Parathyroid adenoma (tissue), 2 donors: ENCODE results near the gene HSPH1.

Source experiments
- H2AFZ ChIP-seq: fragments of 300-600 bp; sonication (generic); one replicate; pipeline ENCODE4 v1.7.0; 2017; ENCODE audit warnings: antibody characterized with exemption, mild to moderate bottlenecking
- H3K27ac ChIP-seq: fragments of 300-600 bp; sonication (generic); one replicate; pipeline ENCODE4 v1.7.0; 2017
- H3K27me3 ChIP-seq: fragments of 300-600 bp; sonication (generic); one replicate; pipeline ENCODE4 v1.7.0; 2017; ENCODE audit warnings: low read length; ENCODE audit not compliant: control insufficient read depth, insufficient read depth
- H3K36me3 ChIP-seq: fragments of 300-600 bp; sonication (generic); one replicate; pipeline ENCODE4 v1.7.0; 2017; ENCODE audit warnings: low read length; ENCODE audit not compliant: control insufficient read depth, insufficient read depth
- H3K4me1 ChIP-seq: fragments of 300-600 bp; sonication (generic); one replicate; pipeline ENCODE4 v1.7.0; 2017; ENCODE audit warnings: control low read depth
- H3K4me2 ChIP-seq: fragments of 300-600 bp; sonication (generic); one replicate; pipeline ENCODE4 v1.7.0; 2017; ENCODE audit warnings: low read length
- H3K4me3 ChIP-seq: fragments of 300-600 bp; sonication (generic); one replicate; pipeline ENCODE4 v1.7.0; 2017; ENCODE audit warnings: low read depth, low read length
- H3K79me2 ChIP-seq: fragments of 300-600 bp; sonication (generic); one replicate; pipeline ENCODE4 v1.7.0; 2017; ENCODE audit warnings: control low read depth
- H3K9ac ChIP-seq: fragments of 300-600 bp; sonication (generic); one replicate; pipeline ENCODE4 v1.7.0; 2017; ENCODE audit warnings: mild to moderate bottlenecking
- H3K9me3 ChIP-seq: fragments of 300-600 bp; sonication (generic); one replicate; pipeline ENCODE4 v1.7.0; 2017; ENCODE audit warnings: low read length; ENCODE audit not compliant: control insufficient read depth
- TF ChIP-seq, protein P1 (sequence below): fragments of 300-600 bp; sonication (generic); IDR thresholded peaks from one replicate; pipeline ENCODE4 v1.7.0; 2017; ENCODE audit warnings: antibody characterized with exemption, mild to moderate bottlenecking
- donor health status: primary hyperparathyroidism.

HSPH1 gene

GRCh38 chr13:31199849-31200636 lies 38.3 kb upstream of the HSPH1 start, which contains the start of gene B3GLCT:
Gene B3GLCT, plus strand, starts transcription at chr13:31199975. Its CDS starts 110 bp downstream, at chr13:31200085.
- Histone ChIP-seq H3K9ac (no peak within 1 kb of the TSS), H3K4me1 (no peaks in the 10 kb centered on the region), H3K27ac (peak within 1 kb of the TSS; percentile 77), H3K27me3 (no peaks in the 10 kb centered on the region), H3K4me3 (peak within 1 kb of the TSS; percentile 61), H3K4me2 (peak within 1 kb of the TSS; percentile 82), H3K9me3 (no peaks in the 10 kb centered on the region), H2AFZ (peak within 1 kb of the TSS; percentile 86), H3K79me2 (peaks cover 2% of the 10 kb centered on the region), H3K36me3 (no peaks in the 10 kb centered on the region)
- TF ChIP-seq, protein P1, sequence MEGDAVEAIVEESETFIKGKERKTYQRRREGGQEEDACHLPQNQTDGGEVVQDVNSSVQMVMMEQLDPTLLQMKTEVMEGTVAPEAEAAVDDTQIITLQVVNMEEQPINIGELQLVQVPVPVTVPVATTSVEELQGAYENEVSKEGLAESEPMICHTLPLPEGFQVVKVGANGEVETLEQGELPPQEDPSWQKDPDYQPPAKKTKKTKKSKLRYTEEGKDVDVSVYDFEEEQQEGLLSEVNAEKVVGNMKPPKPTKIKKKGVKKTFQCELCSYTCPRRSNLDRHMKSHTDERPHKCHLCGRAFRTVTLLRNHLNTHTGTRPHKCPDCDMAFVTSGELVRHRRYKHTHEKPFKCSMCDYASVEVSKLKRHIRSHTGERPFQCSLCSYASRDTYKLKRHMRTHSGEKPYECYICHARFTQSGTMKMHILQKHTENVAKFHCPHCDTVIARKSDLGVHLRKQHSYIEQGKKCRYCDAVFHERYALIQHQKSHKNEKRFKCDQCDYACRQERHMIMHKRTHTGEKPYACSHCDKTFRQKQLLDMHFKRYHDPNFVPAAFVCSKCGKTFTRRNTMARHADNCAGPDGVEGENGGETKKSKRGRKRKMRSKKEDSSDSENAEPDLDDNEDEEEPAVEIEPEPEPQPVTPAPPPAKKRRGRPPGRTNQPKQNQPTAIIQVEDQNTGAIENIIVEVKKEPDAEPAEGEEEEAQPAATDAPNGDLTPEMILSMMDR, result peak; percentile 63

GRCh38 chr13:31199527-31199848 lies 37.8 kb upstream of the HSPH1 start:
- Histone ChIP-seq H3K9ac (no peak overlapping the region), H3K9me3 (no peaks in the 10 kb centered on the region), H3K4me2 (peak overlapping the region; percentile 82), H3K79me2 (peaks cover 2% of the 10 kb centered on the region), H2AFZ (peak overlapping the region; percentile 56), H3K4me3 (peak overlapping the region; percentile 50), H3K4me1 (no peaks in the 10 kb centered on the region), H3K27ac (peak overlapping the region; percentile 51), H3K27me3 (no peaks in the 10 kb centered on the region), H3K36me3 (no peaks in the 10 kb centered on the region)
- TF ChIP-seq, protein P1, result no peak

DNA sequence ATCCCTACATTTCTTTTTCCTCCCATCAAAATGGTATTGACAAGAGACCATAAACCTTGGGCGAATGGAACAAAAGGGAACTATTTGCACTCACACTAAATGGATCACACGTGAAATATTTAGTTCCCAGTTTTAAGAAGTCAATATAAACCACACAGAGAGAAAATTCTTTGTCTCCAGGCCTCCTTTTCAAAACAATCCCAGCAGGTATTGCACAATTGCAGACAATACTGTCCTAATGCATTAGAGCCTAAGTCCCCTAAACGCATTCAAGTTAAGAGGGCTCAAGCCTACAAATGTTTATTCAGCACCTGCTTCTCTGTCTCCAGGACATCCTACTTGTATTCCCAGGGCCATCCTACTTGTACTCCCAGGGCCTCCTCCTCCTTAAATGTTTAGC lies 36.8 kb upstream of the HSPH1 start:
- Histone ChIP-seq H2AFZ (no peak overlapping the region), H3K9ac (no peak overlapping the region), H3K4me1 (no peaks in the 10 kb centered on the region), H3K79me2 (no peaks in the 10 kb centered on the region), H3K27ac (no peak overlapping the region), H3K4me2 (no peak overlapping the region), H3K27me3 (no peaks in the 10 kb centered on the region), H3K9me3 (no peaks in the 10 kb centered on the region), H3K4me3 (no peak overlapping the region), H3K36me3 (no peaks in the 10 kb centered on the region)
- TF ChIP-seq, protein P1, result no peak

- no peak overlapping the region for H3K9ac ChIP-seq
- no peak overlapping the region for H3K4me3 ChIP-seq
- H3K4me2 ChIP-seq, result no peak overlapping the region
- no peaks in the 10 kb centered on the region for H3K9me3 ChIP-seq
- TF ChIP-seq, protein P1, result no peak
- no peak overlapping the region for H3K27ac ChIP-seq
- H3K36me3 ChIP-seq, result no peaks in the 10 kb centered on the region
- no peak overlapping the region for H2AFZ ChIP-seq
- H3K79me2 ChIP-seq, result no peaks in the 10 kb centered on the region
- no peaks in the 10 kb centered on the region for H3K4me1 ChIP-seq
- no peaks in the 10 kb centered on the region for H3K27me3 ChIP-seq
Measured at GRCh38 chr13:31196992-31197391, 35.3 kb upstream of the HSPH1 start.

DNA sequence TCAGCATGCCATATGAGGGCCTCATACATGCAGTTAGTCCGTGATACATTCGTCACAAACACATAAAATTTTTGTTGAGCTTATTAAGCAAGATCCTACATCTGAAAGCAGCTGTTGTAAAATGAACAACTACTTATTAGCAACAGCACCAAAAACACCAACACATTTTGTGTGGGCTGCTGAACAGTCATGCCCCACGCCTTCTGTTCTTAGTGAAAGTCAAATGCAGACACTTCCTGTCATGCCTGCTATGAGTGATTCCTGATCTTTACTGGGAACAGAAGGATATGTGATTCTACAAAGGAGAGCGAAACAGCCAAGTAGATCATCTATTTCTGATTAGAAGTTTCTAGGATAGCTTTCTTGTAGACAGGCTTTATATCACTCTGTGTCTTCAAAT lies 33.9 kb upstream of the HSPH1 start:
- Histone ChIP-seq H2AFZ (no peak overlapping the region), H3K27ac (no peak overlapping the region), H3K4me2 (no peak overlapping the region), H3K9me3 (no peaks in the 10 kb centered on the region), H3K4me1 (no peaks in the 10 kb centered on the region), H3K9ac (no peak overlapping the region), H3K4me3 (no peak overlapping the region), H3K27me3 (no peaks in the 10 kb centered on the region), H3K36me3 (no peaks in the 10 kb centered on the region), H3K79me2 (no peaks in the 10 kb centered on the region)
- TF ChIP-seq, protein P1, result no peak
